Esophagus (tissue), 2 donors: ENCODE results near the gene GUK1. TPM values are rescaled to one million over a fixed set of nuclear protein-coding genes. Genes with fewer than 3 reads are reported as not detected.
A peak's percentile ranks its signal among the peaks of the same experiment; 100 is the strongest.

ENCODE experiments used
- H3K27ac ChIP-seq, 2 donors: one replicate each; pipeline ENCODE4 v1.5.1; 2013; ENCODE audit warnings: low read depth in 2 of 2, mild to moderate bottlenecking in 2 of 2, inconsistent platforms in 1 of 2, low read length in 1 of 2, moderate library complexity in 1 of 2
- H3K27me3 ChIP-seq, 2 donors: one replicate each; pipeline ENCODE4 v1.6.1; 2013; ENCODE audit warnings: low read length in 2 of 2, control low read depth in 1 of 2, mild to moderate bottlenecking in 1 of 2; ENCODE audit not compliant: insufficient read depth in 2 of 2, control insufficient read depth in 1 of 2
- H3K36me3 ChIP-seq, 2 donors: one replicate each; pipeline ENCODE4 v1.6.1; 2013; ENCODE audit warnings: low read length in 1 of 2; ENCODE audit not compliant: control insufficient read depth in 2 of 2, insufficient read depth in 2 of 2
- H3K4me1 ChIP-seq, 2 donors: one replicate each; pipeline ENCODE4 v1.6.1; 2013; ENCODE audit warnings: low read length in 1 of 2; ENCODE audit not compliant: control insufficient read depth in 2 of 2, insufficient read depth in 2 of 2
- H3K4me3 ChIP-seq, 2 donors: one replicate each; pipeline ENCODE4 v1.5.1; 2013; ENCODE audit warnings: low read length in 2 of 2, mild to moderate bottlenecking in 2 of 2, low read depth in 1 of 2, moderate library complexity in 1 of 2
- H3K9me3 ChIP-seq, 2 donors: one replicate each; pipeline ENCODE4 v1.6.1; 2013; ENCODE audit warnings: mild to moderate bottlenecking in 2 of 2, low read depth in 1 of 2, low read length in 1 of 2, moderate library complexity in 1 of 2; ENCODE audit not compliant: control insufficient read depth in 2 of 2, insufficient read depth in 1 of 2
- WGBS, 2 donors: extraction: QIAGEN DNeasy Blood & Tissue Kit; methylation state at CpG; one replicate each; pipeline ENCODE4 v1.1.7; 2013; 5-methylcytosine and 5-hydroxymethylcytosine counted together
- polyA plus RNA-seq, 2 donors: library from polyadenylated mRNA; stranded (reverse); fragments of 200-250 nt; gene quantifications; one replicate each; pipeline ENCODE4 v1.2.3, GENCODE V29; 2013
- donor health status: healthy with polysubstance abuse.
- donor health status: Bipolar disorder and iron deficiency.

Gene GUK1
- polyA plus RNA-seq, 2 donors = 299 to 484 TPM

DNA sequence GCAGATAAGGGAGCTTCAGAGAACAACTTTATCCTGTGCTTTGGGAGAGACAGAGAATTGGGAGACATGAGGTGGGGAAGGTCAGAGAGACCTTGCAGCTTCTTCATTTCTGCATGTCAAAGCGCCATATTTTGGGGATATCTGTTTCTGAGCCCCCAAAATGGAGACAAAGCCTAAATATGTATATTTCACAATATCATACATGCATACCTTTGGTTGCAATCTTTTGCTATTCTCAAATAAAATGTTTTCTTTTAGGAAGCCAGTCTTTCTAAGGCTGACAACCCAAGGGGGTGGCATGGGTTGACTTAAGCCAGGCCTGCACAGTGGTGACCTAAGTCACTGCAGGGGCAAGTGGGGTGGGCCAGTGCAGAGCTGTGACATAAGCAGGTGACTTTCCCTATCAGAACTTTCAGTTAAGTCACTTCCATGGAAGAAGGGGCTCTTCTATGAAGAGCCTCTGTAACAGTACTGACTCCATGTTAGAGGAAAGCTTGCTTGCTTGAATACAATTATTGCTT, 17.1 kb upstream of the GUK1 start:
- H3K9me3 ChIP-seq = no peaks in the 10 kb centered on the region
- no peaks in the 10 kb centered on the region for H3K4me1 ChIP-seq
- no peak overlapping the region for H3K4me3 ChIP-seq
- WGBS, 2 donors = 79 to 86% methylated on average over 1 of the region's 1 CpG
- no peaks in the 10 kb centered on the region for H3K27me3 ChIP-seq
- no peaks in the 10 kb centered on the region for H3K36me3 ChIP-seq
- H3K27ac ChIP-seq = no peak overlapping the region

DNA sequence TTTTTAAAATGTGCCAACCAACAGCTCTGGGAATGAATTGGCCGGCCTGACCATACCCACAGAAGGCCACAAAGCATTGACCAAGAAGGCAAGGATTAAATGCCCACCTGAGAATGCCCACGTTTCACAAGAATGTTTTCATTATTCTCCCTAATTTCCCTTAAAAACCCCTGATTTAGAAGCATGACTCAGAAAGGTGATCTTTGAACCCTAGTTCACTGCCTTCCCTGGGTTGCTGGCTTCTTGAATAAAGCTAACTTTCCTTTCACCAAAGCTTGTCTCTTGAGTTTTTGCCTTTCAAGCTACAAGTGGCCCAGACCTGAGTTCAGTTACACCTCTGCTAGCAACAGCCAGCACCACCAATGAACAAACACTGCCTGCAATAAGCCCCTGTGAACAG, 16.6 kb upstream of the GUK1 start:
- Histone ChIP-seq H3K27ac (no peak overlapping the region), H3K4me1 (no peaks in the 10 kb centered on the region), H3K27me3 (no peaks in the 10 kb centered on the region), H3K9me3 (no peaks in the 10 kb centered on the region), H3K4me3 (no peak overlapping the region), H3K36me3 (no peaks in the 10 kb centered on the region)
- 76 to 81% methylated on average over 2 of the region's 2 CpGs for WGBS, 2 donors

DNA sequence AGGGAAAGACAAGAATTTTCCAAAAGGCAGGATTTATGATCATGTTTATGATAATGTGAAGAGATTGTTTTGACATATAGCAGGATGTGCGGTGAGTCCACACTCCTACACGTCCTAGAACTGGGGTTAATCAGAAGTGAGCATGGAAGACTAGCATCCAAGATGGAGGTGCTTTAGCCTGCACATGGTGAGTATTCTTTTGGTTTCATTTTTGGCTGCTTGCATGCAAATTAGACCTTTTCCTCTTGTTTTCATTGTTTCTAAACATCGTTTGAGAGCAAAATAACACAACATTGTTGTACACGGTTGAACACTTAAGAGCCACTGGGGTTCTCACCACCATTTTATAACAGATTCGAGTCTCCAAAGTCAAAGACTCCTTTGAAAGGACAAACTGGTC, 14.9 kb upstream of the GUK1 start:
- no peak overlapping the region for H3K27ac ChIP-seq
- no peaks in the 10 kb centered on the region for H3K9me3 ChIP-seq
- no peaks in the 10 kb centered on the region for H3K4me1 ChIP-seq
- H3K27me3 ChIP-seq = no peaks in the 10 kb centered on the region
- H3K4me3 ChIP-seq = no peak overlapping the region
- H3K36me3 ChIP-seq = no peaks in the 10 kb centered on the region
- 79 to 82% methylated on average over 5 of the region's 5 CpGs for WGBS, 2 donors

DNA sequence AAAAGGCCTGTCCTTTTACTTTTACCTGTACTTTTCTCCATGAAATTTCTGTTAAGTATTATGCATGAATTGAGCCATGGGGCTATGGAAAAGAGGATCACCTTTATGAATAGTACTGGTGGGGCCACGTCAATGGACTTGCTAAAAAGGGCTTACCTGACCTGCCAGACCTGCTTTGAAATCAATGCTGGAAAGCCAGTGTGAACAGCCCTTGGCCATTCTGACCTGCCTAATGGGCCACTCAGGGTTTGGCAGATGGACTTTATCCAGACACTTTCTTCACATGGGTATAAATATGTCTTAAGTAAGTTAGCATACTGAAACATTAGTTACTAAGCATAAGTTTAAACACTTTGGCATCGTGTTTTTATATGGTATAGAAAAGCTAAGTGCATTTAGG, 8.3 kb upstream of the GUK1 start:
- Histone ChIP-seq H3K4me3 (no peak overlapping the region), H3K4me1 (no peaks in the 10 kb centered on the region), H3K27ac (peak overlapping the region; percentile 61 to 66), H3K9me3 (no peaks in the 10 kb centered on the region), H3K36me3 (no peaks in the 10 kb centered on the region), H3K27me3 (no peaks in the 10 kb centered on the region)
- WGBS, 2 donors = 63% methylated on average over 2 of the region's 2 CpGs

DNA sequence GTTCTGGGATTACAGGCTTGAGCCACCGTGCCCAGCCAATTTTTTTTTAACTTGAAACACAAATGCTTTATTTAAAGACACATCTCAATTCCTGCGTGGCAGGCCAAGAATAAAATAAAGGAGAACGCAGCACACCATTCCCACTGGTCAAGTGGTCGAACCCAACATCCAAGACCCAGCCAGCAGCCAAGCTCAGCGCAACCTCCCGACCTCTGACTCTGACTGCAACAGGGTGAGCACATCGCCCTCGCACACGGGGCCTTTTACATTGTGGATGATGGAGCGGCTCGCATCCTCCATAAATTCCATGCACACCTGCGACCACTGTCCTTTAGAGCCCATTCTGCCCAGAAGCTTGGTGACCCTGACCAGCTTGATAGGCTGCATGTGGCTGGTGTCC, 5.5 kb upstream of the GUK1 start:
- Histone ChIP-seq H3K9me3 (no peaks in the 10 kb centered on the region), H3K27ac (no peak overlapping the region), H3K4me1 (no peaks in the 10 kb centered on the region), H3K4me3 (no peak overlapping the region), H3K36me3 (no peaks in the 10 kb centered on the region), H3K27me3 (no peaks in the 10 kb centered on the region)
- 87 to 88% methylated on average over 12 of the region's 12 CpGs for WGBS, 2 donors

DNA sequence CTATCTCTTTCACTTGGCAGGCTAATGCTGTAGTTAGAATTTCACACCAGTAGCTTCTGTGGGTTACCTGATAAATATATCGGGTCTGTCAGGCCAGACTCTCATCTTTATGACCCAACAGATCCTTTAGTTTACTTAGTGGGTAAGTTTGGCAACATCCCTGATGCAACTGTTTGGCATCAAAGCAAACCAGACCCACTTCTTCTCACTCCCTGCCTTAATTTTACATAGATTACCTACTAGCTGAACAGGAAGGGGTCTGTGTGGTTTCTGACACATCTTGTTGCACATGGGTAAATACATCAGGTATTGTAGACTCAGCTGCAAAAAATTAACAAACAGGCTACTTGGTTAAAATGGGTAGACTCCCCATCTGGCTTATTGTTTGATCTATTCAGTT, 3.2 kb upstream of the GUK1 start:
- no peak overlapping the region for H3K4me3 ChIP-seq
- H3K27ac ChIP-seq = no peak overlapping the region
- H3K36me3 ChIP-seq = peaks cover 0 to 4% of the 10 kb centered on the region in 2 donors
- H3K9me3 ChIP-seq = no peaks in the 10 kb centered on the region
- WGBS, 2 donors = 40 to 55% methylated on average over 1 of the region's 1 CpG
- peaks cover 6 to 9% of the 10 kb centered on the region in 2 donors for H3K4me1 ChIP-seq
- H3K27me3 ChIP-seq = no peaks in the 10 kb centered on the region

DNA sequence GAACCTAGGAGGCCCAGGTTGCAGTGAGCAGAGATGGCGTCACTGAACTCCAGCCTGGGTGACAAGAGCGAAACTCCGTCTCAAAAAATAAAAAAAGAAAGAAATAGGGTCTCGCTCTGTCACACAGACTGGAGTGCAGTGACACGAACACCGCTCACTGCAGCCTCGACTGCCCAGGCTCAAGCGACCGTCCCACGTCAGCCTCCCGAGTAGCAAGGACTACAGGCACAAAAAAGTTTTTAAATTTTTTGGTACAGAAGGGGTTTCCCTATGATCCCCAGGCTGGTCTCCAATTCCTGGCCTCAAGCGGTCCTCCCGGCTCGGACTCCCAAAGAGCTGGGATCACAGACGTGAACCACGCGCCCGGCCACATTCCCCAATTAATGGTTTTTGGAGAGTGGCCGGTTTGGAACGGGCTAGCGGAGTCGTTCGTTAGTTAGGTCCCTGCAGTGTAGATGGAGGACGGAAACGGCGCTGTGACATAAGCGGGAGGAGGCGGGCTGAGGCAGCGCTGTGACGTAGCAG, 611 bp upstream of the GUK1 start:
- Histone ChIP-seq H3K36me3 (peaks cover 0 to 7% of the 10 kb centered on the region in 2 donors), H3K9me3 (no peaks in the 10 kb centered on the region), H3K4me1 (peaks cover 23 to 31% of the 10 kb centered on the region in 2 donors), H3K4me3 (peak overlapping the region; percentile 59 to 97), H3K27ac (peak overlapping the region; percentile 99), H3K27me3 (no peaks in the 10 kb centered on the region)
- WGBS, 2 donors = 25% methylated on average over 30 of the region's 30 CpGs

DNA sequence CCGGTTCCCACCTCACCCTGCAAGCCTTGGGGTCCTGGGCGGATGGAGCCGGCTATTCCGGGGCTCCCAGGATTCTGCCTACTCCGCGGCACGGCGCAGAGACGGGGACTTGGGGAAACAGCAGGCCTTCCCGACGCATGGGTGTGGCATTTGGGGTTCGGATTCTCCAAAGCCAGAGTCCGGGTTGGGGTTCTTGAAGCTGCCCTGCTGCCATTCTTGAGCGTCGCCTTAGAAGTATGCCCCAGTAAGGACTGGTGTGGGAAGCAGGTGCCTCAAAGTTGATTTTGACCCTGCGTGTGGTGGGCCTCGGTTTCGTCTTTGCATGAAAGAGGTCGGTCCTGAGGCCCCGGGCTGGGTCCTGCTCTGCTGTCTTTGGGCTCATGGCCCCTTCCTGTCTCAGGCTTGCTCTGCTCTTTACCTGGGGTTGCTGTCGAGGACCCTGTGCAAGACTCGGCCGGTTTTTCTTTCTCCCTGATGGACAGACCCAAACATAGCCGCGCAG, 696 bp downstream of the GUK1 start:
- Histone ChIP-seq H3K27me3 (no peaks in the 10 kb centered on the region), H3K4me3 (peak overlapping the region; percentile 78 to 97), H3K9me3 (no peaks in the 10 kb centered on the region), H3K27ac (peak overlapping the region; percentile 99), H3K4me1 (peaks cover 24 to 41% of the 10 kb centered on the region in 2 donors), H3K36me3 (peaks cover 4 to 15% of the 10 kb centered on the region in 2 donors)
- 2 to 3% methylated on average over 25 of the region's 25 CpGs for WGBS, 2 donors

DNA sequence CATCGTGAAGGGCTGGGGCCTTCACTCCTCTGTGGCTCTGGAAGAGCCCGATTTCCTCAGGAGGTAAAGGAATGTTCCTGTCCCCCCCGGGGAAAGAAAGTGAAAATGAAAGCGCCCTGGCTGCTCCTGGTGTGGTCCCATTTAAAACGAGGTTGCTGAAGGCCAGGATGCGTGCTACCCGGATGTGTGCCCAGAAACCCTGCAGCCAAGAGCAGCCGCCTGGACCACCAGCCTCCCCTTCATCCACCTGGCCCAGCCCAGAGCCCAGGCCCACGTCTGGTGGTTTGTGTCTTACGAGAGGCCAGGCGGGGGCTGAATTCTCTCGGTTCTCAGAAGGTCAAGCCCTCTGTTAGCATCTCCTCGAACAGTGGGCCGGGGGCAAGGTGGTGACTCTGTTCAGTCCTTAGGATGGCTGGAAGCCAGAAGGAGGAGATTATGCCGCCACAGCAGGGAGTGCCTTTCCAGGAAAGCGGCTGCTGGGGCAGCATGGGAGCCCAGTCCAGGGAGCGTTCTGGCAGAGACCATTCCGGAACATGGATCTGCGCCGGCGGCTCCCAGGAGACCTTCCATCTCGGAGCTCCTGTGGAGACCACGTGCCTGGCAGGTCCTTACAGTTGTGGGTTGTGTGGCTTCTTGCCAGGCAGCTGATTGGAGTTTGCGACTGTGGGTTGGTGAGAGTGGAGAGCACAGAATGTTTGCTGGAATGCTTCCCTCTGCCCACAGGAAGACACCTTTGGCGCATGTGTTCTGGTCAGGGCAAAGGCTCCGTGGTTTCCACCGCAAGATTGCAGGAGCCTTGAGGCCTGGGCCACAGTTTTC, 1.4 kb downstream of the GUK1 start:
- peaks cover 26 to 45% of the 10 kb centered on the region in 2 donors for H3K4me1 ChIP-seq
- H3K4me3 ChIP-seq = peak overlapping the region; percentile 78 to 97
- no peaks in the 10 kb centered on the region for H3K27me3 ChIP-seq
- no peaks in the 10 kb centered on the region for H3K9me3 ChIP-seq
- peak overlapping the region; percentile 99 for H3K27ac ChIP-seq
- WGBS, 2 donors = 17 to 22% methylated on average over 27 of the region's 27 CpGs
- peaks cover 6 to 22% of the 10 kb centered on the region in 2 donors for H3K36me3 ChIP-seq
